Fibroblast of skin of right biceps (primary cell): ENCODE data around the gene HERPUD2.
"Not testable (repeated sequence)": the region's sequence is repeated elsewhere in the genome, so short reads cannot be mapped to it uniquely, and the experiment has no call there.

ENCODE experiments used
- DNase-seq: peaks from one replicate; pipeline ENCODE4 v3.0.0-alpha.2; 2013

The HERPUD2 gene

GRCh38 chr7:35712563-35713226 is 17.8 kb upstream of the HERPUD2 start:
- DNase-seq, result no peak

- DNase-seq, result peak; percentile 73
Measured at GRCh38 chr7:35707422-35707821, 12.5 kb upstream of the HERPUD2 start.

- DNase-seq, result no peak
Measured at GRCh38 chr7:35705932-35706461, 11.1 kb upstream of the HERPUD2 start.

GRCh38 chr7:35704261-35704660 is 9.3 kb upstream of the HERPUD2 start:
- DNase-seq, result no peak

- DNase-seq, result no peak
Measured at GRCh38 chr7:35702541-35702940, 7.6 kb upstream of the HERPUD2 start.

- DNase-seq, result no peak
Measured at GRCh38 chr7:35701287-35701900, 6.5 kb upstream of the HERPUD2 start.

GRCh38 chr7:35700865-35701264 is 5.9 kb upstream of the HERPUD2 start:
- DNase-seq, result no peak

- DNase-seq, result no peak
Measured at GRCh38 chr7:35700333-35700732, 5.4 kb upstream of the HERPUD2 start.

GRCh38 chr7:35699796-35700305 is 4.9 kb upstream of the HERPUD2 start:
- DNase-seq, result no peak

- not testable (repeated sequence) for DNase-seq
Measured at GRCh38 chr7:35698382-35698781, 3.4 kb upstream of the HERPUD2 start.

- DNase-seq, result no peak
Measured at GRCh38 chr7:35697414-35698175, 2.7 kb upstream of the HERPUD2 start.

GRCh38 chr7:35695987-35696386 is 1.1 kb upstream of the HERPUD2 start:
- no peak for DNase-seq

GRCh38 chr7:35695473-35695850 is 527 bp upstream of the HERPUD2 start:
- DNase-seq, result no peak

- no peak for DNase-seq
Measured at GRCh38 chr7:35694161-35694783, 663 bp downstream of the HERPUD2 start.

- DNase-seq, result no peak
Measured at GRCh38 chr7:35691827-35692307, 3.1 kb downstream of the HERPUD2 start.

GRCh38 chr7:35691366-35691765 is 3.6 kb downstream of the HERPUD2 start:
- no peak for DNase-seq

- not testable (repeated sequence) for DNase-seq
Measured at GRCh38 chr7:35690614-35691013, 4.3 kb downstream of the HERPUD2 start.

GRCh38 chr7:35685781-35686180 is 9.2 kb downstream of the HERPUD2 start:
- DNase-seq, result no peak

GRCh38 chr7:35681231-35682029 is 13.5 kb downstream of the HERPUD2 start:
- peak; percentile 45 for DNase-seq

- no peak for DNase-seq
Measured at GRCh38 chr7:35680403-35681013, 14.4 kb downstream of the HERPUD2 start.

- DNase-seq, result no peak
Measured at GRCh38 chr7:35677582-35678356, 17.2 kb downstream of the HERPUD2 start.
